EH (cell line): ENCODE results near the gene GABRB2.
"Not testable (repeated sequence)": the region's sequence is repeated elsewhere in the genome, so short reads cannot be mapped to it uniquely, and the experiment has no call there.

Source experiments
- DNase-seq: peaks from one replicate; pipeline ENCODE4 v3.0.0-alpha.2; 2015; ENCODE audit warnings: low read depth

The GABRB2 gene

GRCh38 chr5:161297388-161297787 lies 249.1 kb downstream of the GABRB2 start:
- not testable (repeated sequence) for DNase-seq

GRCh38 chr5:161295721-161296250 lies 250.7 kb downstream of the GABRB2 start:
- no peak for DNase-seq

- DNase-seq = no peak
Measured at GRCh38 chr5:161288071-161288470, 258.5 kb downstream of the GABRB2 start.

GRCh38 chr5:161287436-161287835 lies 259.1 kb downstream of the GABRB2 start:
- no peak for DNase-seq

GRCh38 chr5:161286066-161286655 lies 260.4 kb downstream of the GABRB2 start:
- no peak for DNase-seq

- DNase-seq = no peak
Measured at GRCh38 chr5:161284445-161284844, 262.1 kb downstream of the GABRB2 start.

- DNase-seq = no peak
Measured at GRCh38 chr5:161283296-161283695, 263.2 kb downstream of the GABRB2 start.

- no peak for DNase-seq
Measured at GRCh38 chr5:161278739-161279660, 267.5 kb downstream of the GABRB2 start.

- DNase-seq = no peak
Measured at GRCh38 chr5:161277011-161277410, 269.5 kb downstream of the GABRB2 start.

- DNase-seq = no peak
Measured at GRCh38 chr5:161274951-161275350, 271.6 kb downstream of the GABRB2 start.

- DNase-seq = no peak
Measured at GRCh38 chr5:161273410-161273809, 273.1 kb downstream of the GABRB2 start.

GRCh38 chr5:161271816-161272215 lies 274.7 kb downstream of the GABRB2 start:
- DNase-seq = no peak

GRCh38 chr5:161269125-161269524 lies 277.4 kb downstream of the GABRB2 start:
- DNase-seq = no peak

- no peak for DNase-seq
Measured at GRCh38 chr5:161266954-161267353, 279.6 kb downstream of the GABRB2 start.

- DNase-seq = no peak
Measured at GRCh38 chr5:161265006-161265405, 281.5 kb downstream of the GABRB2 start.

GRCh38 chr5:161263191-161263590 lies 283.3 kb downstream of the GABRB2 start:
- no peak for DNase-seq

GRCh38 chr5:161261668-161262323 lies 284.7 kb downstream of the GABRB2 start:
- DNase-seq = no peak

- DNase-seq = no peak
Measured at GRCh38 chr5:161258438-161258837, 288.1 kb downstream of the GABRB2 start.

- DNase-seq = no peak
Measured at GRCh38 chr5:161256957-161257356, 289.6 kb downstream of the GABRB2 start.

GRCh38 chr5:161252955-161253354 lies 293.6 kb downstream of the GABRB2 start:
- not testable (repeated sequence) for DNase-seq

- DNase-seq = no peak
Measured at GRCh38 chr5:161246749-161247148, 299.8 kb downstream of the GABRB2 start.

GRCh38 chr5:161245846-161246245 lies 300.7 kb downstream of the GABRB2 start:
- not testable (repeated sequence) for DNase-seq
